Type B pancreatic cell (in vitro differentiated cells): ENCODE data around the gene SRP54. TPM values are rescaled to one million over a fixed set of nuclear protein-coding genes. Genes with fewer than 3 reads are reported as not detected.

Experiments
- DNase-seq: peaks from one replicate; pipeline ENCODE4 v3.0.0; 2021; ENCODE audit warnings: mixed read lengths; ENCODE audit not compliant: unreplicated experiment; ENCODE audit errors: extremely low spot score
- H3K27ac Mint-ChIP-seq: 2 replicates; pipeline ENCODE4 v1.8.0; 2021; ENCODE audit warnings: mild to moderate bottlenecking, mixed read lengths
- H3K27me3 Mint-ChIP-seq: 2 replicates; pipeline ENCODE4 v1.8.0; 2021; ENCODE audit warnings: mixed read lengths
- H3K36me3 Mint-ChIP-seq: 2 replicates; pipeline ENCODE4 v1.8.0; 2021; ENCODE audit warnings: mixed read lengths
- H3K4me1 Mint-ChIP-seq: one replicate; pipeline ENCODE4 v1.8.0; 2021; ENCODE audit warnings: mixed read lengths; ENCODE audit not compliant: unreplicated experiment
- H3K4me3 Mint-ChIP-seq: 2 replicates; pipeline ENCODE4 v1.8.0; 2021; ENCODE audit warnings: mild to moderate bottlenecking, mixed read lengths
- H3K9me3 Mint-ChIP-seq: 2 replicates; pipeline ENCODE4 v1.8.0; 2021; ENCODE audit warnings: mixed read lengths
- CTCF ChIP-seq: fragments of 200-600 bp; sonication (generic); conservative IDR thresholded peaks from 2 replicates; pipeline ENCODE4 v1.5.0; 2021; ENCODE audit warnings: antibody characterized with exemption, mild to moderate bottlenecking
- total RNA-seq: library from RNA; stranded (reverse); gene quantifications from 2 replicates; pipeline ENCODE4 v1.2.1, GENCODE V29; 2021; ENCODE audit warnings: low replicate concordance

The SRP54 gene
- total RNA-seq, 1 donor from 2014 or later: 48.3 TPM

DNA sequence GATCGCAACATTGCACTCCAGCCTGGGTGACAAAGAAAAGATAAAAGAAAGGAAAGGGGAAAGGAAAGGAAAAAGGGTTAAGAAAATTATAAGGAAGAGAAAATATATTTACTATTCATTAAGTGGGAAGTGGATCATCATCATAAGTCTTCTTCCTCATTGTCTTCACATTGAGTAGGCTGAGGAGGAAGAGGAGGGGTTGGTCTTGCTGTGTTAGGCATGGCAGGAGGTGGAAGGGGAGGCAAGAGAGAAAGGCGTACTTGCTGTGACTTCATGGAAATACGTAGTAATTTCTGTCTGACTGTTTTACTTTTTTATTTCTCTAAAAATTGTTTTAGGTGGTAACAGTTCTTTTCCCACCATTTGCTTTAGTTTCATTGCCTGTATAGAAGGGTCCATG is 89.4 kb downstream of the SRP54 start:
- H3K4me3 Mint-ChIP-seq: no peak overlapping the region
- no peaks in the 10 kb centered on the region for H3K4me1 Mint-ChIP-seq
- H3K27ac Mint-ChIP-seq: no peak overlapping the region
- no peaks in the 10 kb centered on the region for H3K9me3 Mint-ChIP-seq
- no peaks in the 10 kb centered on the region for H3K27me3 Mint-ChIP-seq
- TF ChIP-seq CTCF: no peak
- DNase-seq: no peak
- H3K36me3 Mint-ChIP-seq: peaks cover 40% of the 10 kb centered on the region

DNA sequence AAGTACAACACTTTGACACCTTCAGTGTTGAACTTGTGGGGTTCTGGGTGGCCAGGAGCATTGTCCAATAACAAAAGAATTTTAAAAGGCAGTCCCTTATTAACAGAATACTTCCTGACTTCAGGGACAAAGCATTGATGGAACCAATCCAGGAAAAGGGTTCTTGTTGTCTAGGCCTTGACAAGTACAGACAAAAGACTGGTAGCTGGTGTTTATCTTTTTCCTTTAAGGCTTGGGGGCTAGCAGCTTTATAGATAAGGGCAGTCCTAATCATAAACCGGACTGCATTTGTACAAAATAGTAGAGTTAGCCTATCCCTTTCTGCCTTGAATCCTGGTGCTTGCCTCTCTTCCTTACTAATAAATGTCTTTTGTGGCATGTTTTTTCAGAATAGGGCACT is 90.7 kb downstream of the SRP54 start:
- Mint-ChIP-seq H3K36me3 (peaks cover 31% of the 10 kb centered on the region), H3K9me3 (no peaks in the 10 kb centered on the region), H3K27ac (no peak overlapping the region), H3K27me3 (no peaks in the 10 kb centered on the region), H3K4me3 (no peak overlapping the region), H3K4me1 (no peaks in the 10 kb centered on the region)
- DNase-seq: no peak
- no peak for TF ChIP-seq CTCF

GRCh38 chr14:35078082-35078481 is 95.3 kb downstream of the SRP54 start:
- no peak for DNase-seq
- no peak for TF ChIP-seq CTCF
- no peak overlapping the region for H3K4me3 Mint-ChIP-seq

More at GRCh38 chr14:35078082-35078481, 95.3 kb downstream of the SRP54 start:
- Mint-ChIP-seq H3K36me3 (peaks cover 16% of the 10 kb centered on the region), H3K4me1 (no peaks in the 10 kb centered on the region), H3K9me3 (no peaks in the 10 kb centered on the region), H3K27me3 (no peaks in the 10 kb centered on the region), H3K27ac (no peak overlapping the region)

Other genes with a start within 250 kb of the SRP54 start
- 27.0 and 28.2 TPM in 2 replicates for gene BAZ1A, start 107.6 kb upstream of the SRP54 start, total RNA-seq
- gene FAM177A1, start 63.3 kb downstream of the SRP54 start, total RNA-seq: 37.7 and 58.4 TPM in 2 replicates
- gene PPP2R3C, start 139.0 kb downstream of the SRP54 start, total RNA-seq: 25.2 and 29.0 TPM in 2 replicates
- 29.1 and 33.9 TPM in 2 replicates for gene PRORP, start 139.6 kb downstream of the SRP54 start, total RNA-seq